Measurements from ENCODE around the gene CLTA. TPM values are rescaled to one million over a fixed set of nuclear protein-coding genes. Genes with fewer than 3 reads are reported as not detected.
A peak's percentile ranks its signal among the peaks of the same experiment; 100 is the strongest.

The CLTA gene
- total RNA-seq, 1 donor from 2014 or later = 199 TPM

- peak; percentile 86 for DNase-seq (ENCODE audit: low spot score)
- Mint-ChIP-seq H3K27ac (no peak overlapping the region), H3K4me3 (no peak overlapping the region), H3K4me1 (peaks cover 27% of the 10 kb centered on the region), H3K9me3 (no peaks in the 10 kb centered on the region), H3K36me3 (peaks cover 3% of the 10 kb centered on the region), H3K27me3 (ENCODE audit: insufficient read depth, low read depth) (peaks cover 21% of the 10 kb centered on the region)
- H2AFZ ChIP-seq (replicated peaks) = peak overlapping the region; percentile 78
- no peaks in the 10 kb centered on the region for H3K9me3 ChIP-seq (ENCODE audit: low read depth)
- H3K4me3 ChIP-seq = peak overlapping the region; percentile 44
- peaks cover 19% of the 10 kb centered on the region for H3K4me1 ChIP-seq
- no peaks in the 10 kb centered on the region for H3K36me3 ChIP-seq
- H3F3A ChIP-seq (ENCODE audit: low read depth) = peaks cover 30% of the 10 kb centered on the region
- no peak overlapping the region for H3K27ac ChIP-seq
- H4K20me1 ChIP-seq (ENCODE audit: low read depth) = no peaks in the 10 kb centered on the region
- no peaks in the 10 kb centered on the region for H3K79me2 ChIP-seq (ENCODE audit: low read depth)
- H3K4me2 ChIP-seq = peak overlapping the region; percentile 70
- no peak overlapping the region for H3K9ac ChIP-seq
- no peak for TF ChIP-seq EZH2phosphoT487 (IDR thresholded peaks at IDR 0.05)
- peak; percentile 90 for TF ChIP-seq CTCF (IDR thresholded peaks at IDR 0.05)
- no peaks in the 10 kb centered on the region for H3K27me3 ChIP-seq
Observed at GRCh38 chr9:36166168-36166927, 24.4 kb upstream of the CLTA start.

GRCh38 chr9:36169166-36169565 lies 21.6 kb upstream of the CLTA start, which contains the start of gene CCIN:
TSS of gene CCIN (plus strand) at chr9:36169388. CDS start at chr9:36169503, 115 bp downstream.
- Mint-ChIP-seq H3K4me1 (peaks cover 3% of the 10 kb centered on the region), H3K27me3 (ENCODE audit: insufficient read depth, low read depth) (peaks cover 16% of the 10 kb centered on the region), H3K9me3 (no peaks in the 10 kb centered on the region), H3K4me3 (no peak within 1 kb of the TSS), H3K36me3 (no peaks in the 10 kb centered on the region), H3K27ac (no peak within 1 kb of the TSS)
- no peaks in the 10 kb centered on the region for H3K36me3 ChIP-seq
- no peaks in the 10 kb centered on the region for H3K79me2 ChIP-seq (ENCODE audit: low read depth)
- DNase-seq (ENCODE audit: low spot score) = no peak
- no peak within 1 kb of the TSS for H3K27ac ChIP-seq
- TF ChIP-seq CTCF (IDR thresholded peaks at IDR 0.05) (no peak), EZH2 (IDR thresholded peaks at IDR 0.05) (no peak), EZH2phosphoT487 (IDR thresholded peaks at IDR 0.05) (no peak)
- no peaks in the 10 kb centered on the region for H4K20me1 ChIP-seq (ENCODE audit: low read depth)
- no peak within 1 kb of the TSS for H3K4me2 ChIP-seq
- no peaks in the 10 kb centered on the region for H3K27me3 ChIP-seq
- no peaks in the 10 kb centered on the region for H3K4me1 ChIP-seq
- H3K9me3 ChIP-seq (ENCODE audit: low read depth) = no peaks in the 10 kb centered on the region
- H3K9ac ChIP-seq = no peak within 1 kb of the TSS
- H2AFZ ChIP-seq (replicated peaks) = no peak within 1 kb of the TSS
- peaks cover 9% of the 10 kb centered on the region for H3F3A ChIP-seq (ENCODE audit: low read depth)
- H3K4me3 ChIP-seq = no peak within 1 kb of the TSS

GRCh38 chr9:36169708-36170107 lies 21.0 kb upstream of the CLTA start:
- Histone ChIP-seq H3F3A (ENCODE audit: low read depth) (peaks cover 8% of the 10 kb centered on the region), H3K4me2 (no peak overlapping the region), H3K4me1 (no peaks in the 10 kb centered on the region), H3K27ac (no peak overlapping the region), H3K9me3 (ENCODE audit: low read depth) (no peaks in the 10 kb centered on the region), H4K20me1 (ENCODE audit: low read depth) (no peaks in the 10 kb centered on the region), H3K79me2 (ENCODE audit: low read depth) (no peaks in the 10 kb centered on the region), H3K27me3 (no peaks in the 10 kb centered on the region), H3K9ac (no peak overlapping the region), H2AFZ (replicated peaks) (no peak overlapping the region), H3K36me3 (no peaks in the 10 kb centered on the region), H3K4me3 (no peak overlapping the region)
- H3K9me3 Mint-ChIP-seq = no peaks in the 10 kb centered on the region
- no peak overlapping the region for H3K4me3 Mint-ChIP-seq
- peaks cover 2% of the 10 kb centered on the region for H3K4me1 Mint-ChIP-seq
- no peak for DNase-seq (ENCODE audit: low spot score)
- H3K27ac Mint-ChIP-seq = no peak overlapping the region
- no peaks in the 10 kb centered on the region for H3K36me3 Mint-ChIP-seq
- peaks cover 14% of the 10 kb centered on the region for H3K27me3 Mint-ChIP-seq (ENCODE audit: insufficient read depth, low read depth)
- TF ChIP-seq EZH2phosphoT487 (IDR thresholded peaks at IDR 0.05) = no peak
- TF ChIP-seq CTCF (IDR thresholded peaks at IDR 0.05) = no peak
- TF ChIP-seq EZH2 (IDR thresholded peaks at IDR 0.05) = no peak
